ENCODE measurements around the gene BBLN.

Gene BBLN

DNA sequence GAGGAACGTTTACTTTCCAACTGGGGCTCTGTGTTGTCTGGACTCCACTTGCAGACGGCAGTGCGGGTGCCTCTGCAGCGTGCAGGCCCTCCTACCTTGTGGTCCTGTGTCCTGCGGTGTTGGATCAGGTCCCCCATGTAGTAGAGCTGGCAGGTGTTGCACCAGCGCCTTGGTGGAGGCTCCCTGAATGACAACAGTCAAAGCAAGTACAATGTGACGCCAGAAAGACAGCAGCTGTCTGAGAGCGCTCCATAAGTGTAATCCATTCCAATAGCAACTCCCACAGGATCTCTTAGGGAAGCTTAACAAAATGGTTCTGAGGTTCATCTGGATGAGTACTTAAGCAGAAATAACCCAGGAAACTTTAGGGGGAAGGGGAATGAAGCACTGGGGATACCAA is 9.9 kb downstream of the BBLN start:
- no peak for TF ChIP-seq ZFX (IDR thresholded peaks at IDR 0.05; ENCODE audit: borderline replicate concordance)
- TF ChIP-seq, protein P1, sequence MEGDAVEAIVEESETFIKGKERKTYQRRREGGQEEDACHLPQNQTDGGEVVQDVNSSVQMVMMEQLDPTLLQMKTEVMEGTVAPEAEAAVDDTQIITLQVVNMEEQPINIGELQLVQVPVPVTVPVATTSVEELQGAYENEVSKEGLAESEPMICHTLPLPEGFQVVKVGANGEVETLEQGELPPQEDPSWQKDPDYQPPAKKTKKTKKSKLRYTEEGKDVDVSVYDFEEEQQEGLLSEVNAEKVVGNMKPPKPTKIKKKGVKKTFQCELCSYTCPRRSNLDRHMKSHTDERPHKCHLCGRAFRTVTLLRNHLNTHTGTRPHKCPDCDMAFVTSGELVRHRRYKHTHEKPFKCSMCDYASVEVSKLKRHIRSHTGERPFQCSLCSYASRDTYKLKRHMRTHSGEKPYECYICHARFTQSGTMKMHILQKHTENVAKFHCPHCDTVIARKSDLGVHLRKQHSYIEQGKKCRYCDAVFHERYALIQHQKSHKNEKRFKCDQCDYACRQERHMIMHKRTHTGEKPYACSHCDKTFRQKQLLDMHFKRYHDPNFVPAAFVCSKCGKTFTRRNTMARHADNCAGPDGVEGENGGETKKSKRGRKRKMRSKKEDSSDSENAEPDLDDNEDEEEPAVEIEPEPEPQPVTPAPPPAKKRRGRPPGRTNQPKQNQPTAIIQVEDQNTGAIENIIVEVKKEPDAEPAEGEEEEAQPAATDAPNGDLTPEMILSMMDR (IDR thresholded peaks at IDR 0.05), result no peak
- H3K27ac ChIP-seq, result no peak overlapping the region

DNA sequence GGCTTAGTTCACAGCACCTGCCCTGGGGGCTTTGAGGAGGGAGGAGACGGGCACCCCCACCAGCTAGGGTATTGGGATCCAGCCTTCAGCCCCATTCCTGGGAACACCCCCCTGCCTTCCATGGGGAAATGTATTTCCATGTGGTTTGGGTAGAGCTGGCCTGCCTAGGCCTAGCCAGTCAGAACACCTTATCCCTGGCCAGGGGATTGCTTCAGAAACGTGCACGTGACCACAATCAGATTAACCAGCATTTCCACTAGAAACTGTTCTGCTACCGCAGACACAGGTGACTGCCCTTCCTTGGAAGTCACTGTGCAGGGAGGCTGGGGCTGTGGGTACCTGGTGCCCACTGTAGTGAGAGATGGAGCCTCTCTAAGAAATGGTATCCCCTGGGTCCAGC is 14.0 kb downstream of the BBLN start:
- no peak overlapping the region for H3K27ac ChIP-seq
- TF ChIP-seq, protein P1 (IDR thresholded peaks at IDR 0.05), result no peak
- no peak for TF ChIP-seq ZFX (IDR thresholded peaks at IDR 0.05; ENCODE audit: borderline replicate concordance)

DNA sequence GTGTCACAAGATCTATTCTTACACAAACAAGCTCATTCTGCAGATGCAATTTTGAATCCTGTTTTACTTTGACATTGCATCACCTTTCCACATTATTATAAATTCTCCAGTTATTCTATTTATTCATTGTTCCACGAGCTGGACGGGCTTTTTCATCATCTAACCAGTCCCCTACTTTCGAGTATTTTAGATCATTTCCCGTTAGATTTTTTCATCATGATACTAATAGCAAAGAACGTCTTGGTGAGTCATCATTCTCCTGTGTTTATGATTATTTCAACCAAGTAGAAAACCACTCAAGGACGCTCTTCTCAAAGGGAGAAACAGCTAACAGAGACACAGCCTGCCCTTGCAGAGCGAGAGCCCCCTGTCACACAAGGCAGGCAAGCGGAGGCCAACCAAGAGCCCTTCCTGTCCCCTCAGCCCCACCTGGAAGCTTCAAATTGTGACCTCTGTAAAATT is 15.1 kb downstream of the BBLN start:
- H3K27ac ChIP-seq, result no peak overlapping the region
- TF ChIP-seq, protein P1 (IDR thresholded peaks at IDR 0.05), result no peak
- no peak for TF ChIP-seq ZFX (IDR thresholded peaks at IDR 0.05; ENCODE audit: borderline replicate concordance)

DNA sequence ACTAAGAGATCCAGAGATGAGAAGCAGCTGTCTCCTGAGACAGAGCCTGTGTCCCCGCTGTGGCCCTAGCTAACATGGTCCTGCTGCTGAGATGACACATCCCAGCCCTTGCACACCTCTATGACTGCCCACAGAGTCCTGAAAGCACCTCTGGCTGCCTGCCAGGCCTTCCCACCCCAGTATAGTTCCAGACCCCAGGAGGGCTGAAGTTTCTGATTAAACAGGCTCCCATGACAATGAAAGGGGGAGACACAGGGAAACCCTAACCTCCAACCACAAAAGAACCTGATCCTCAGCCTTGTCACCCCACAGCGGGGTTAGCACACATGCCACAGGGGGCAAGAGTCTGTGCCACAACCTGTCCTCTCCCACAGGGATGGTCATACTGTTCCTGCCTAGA is 15.7 kb downstream of the BBLN start:
- no peak for TF ChIP-seq ZFX (IDR thresholded peaks at IDR 0.05; ENCODE audit: borderline replicate concordance)
- TF ChIP-seq, protein P1 (IDR thresholded peaks at IDR 0.05), result no peak

DNA sequence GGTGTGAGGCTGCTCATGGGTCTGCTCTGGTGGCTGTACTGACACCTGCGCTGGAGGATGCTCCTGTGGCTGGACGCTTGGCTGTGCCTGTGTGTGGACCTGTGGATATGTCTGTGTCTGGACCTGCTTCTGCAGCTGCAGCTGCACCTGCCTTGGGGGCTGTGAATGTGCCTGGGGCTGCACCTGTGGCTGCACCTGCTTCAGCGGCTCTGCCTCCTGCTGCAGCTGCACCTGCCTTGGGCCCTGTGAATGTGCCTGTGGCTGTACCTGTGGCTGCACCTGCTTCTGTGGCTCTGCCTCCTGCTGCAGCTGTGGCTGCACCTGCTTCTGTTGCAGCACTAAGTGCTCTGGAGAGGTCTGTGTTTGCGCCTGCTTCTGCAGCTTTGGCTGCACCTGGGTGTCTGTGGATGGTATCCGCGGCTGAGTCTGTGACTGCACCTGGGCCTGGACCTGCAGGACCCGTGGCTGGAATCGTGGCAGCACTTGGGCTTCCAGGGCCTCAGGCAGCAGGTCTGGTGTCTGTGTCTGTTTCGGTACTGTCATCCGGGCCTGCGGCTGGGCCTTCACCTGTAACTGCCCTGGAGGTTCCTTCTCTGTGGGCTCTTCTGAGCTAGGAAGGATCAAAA is 18.9 kb downstream of the BBLN start:
- H3K27ac ChIP-seq, result no peak overlapping the region
- TF ChIP-seq ZFX (IDR thresholded peaks at IDR 0.05; ENCODE audit: borderline replicate concordance), result no peak
- TF ChIP-seq, protein P1 (IDR thresholded peaks at IDR 0.05), result no peak

More for the DNA sequence above, 15.7 kb downstream of the BBLN start:
- no peak overlapping the region for H3K27ac ChIP-seq

DNA sequence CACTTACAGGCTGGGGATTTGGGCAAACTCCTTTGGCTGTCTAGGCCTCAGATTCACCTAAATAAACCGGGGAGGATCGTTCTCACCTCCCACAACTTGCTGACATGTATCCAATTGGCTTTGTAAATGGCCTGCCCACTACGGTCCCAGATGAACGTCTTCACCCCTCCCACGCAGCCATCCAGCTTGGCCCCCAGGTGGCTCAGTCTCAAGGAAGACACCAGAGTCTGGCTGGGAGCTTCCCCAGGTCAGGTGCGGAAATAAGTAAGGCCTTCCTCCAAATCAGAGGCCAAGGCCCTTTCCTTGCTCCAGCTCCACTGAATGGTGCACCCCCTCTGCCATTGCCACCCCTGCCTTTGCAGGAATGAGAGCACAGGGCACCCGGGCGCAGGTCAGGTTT is 19.9 kb downstream of the BBLN start:
- TF ChIP-seq, protein P1 (IDR thresholded peaks at IDR 0.05), result no peak
- no peak for TF ChIP-seq ZFX (IDR thresholded peaks at IDR 0.05; ENCODE audit: borderline replicate concordance)
- no peak overlapping the region for H3K27ac ChIP-seq

DNA sequence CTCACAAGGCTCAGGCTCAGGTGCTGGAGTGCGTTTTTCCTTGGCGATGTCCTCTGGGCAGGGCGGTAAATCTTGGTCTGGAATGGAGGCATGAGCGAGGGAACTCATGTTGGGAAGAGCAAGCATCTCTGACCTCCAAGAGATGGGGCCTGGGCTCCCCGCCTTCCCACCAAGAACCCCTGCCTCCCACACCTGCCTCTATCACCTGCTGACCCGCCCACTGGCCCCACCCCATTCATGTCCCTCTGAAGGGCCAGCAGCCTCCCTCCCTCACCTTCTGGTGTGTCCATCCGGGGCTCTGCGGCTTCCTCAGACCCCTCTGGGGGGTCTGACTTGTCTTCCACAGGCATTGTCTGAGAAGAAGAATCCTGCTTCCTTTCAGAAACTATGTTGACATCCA is 20.4 kb downstream of the BBLN start:
- TF ChIP-seq, protein P1 (IDR thresholded peaks at IDR 0.05), result no peak
- TF ChIP-seq ZFX (IDR thresholded peaks at IDR 0.05; ENCODE audit: borderline replicate concordance), result no peak
- no peak overlapping the region for H3K27ac ChIP-seq
